SK-MEL-5 (cell line): Measurements from ENCODE around the gene CXXC1. TPM values are rescaled to one million over a fixed set of nuclear protein-coding genes. Genes with fewer than 3 reads are reported as not detected.
A peak's percentile ranks its signal among the peaks of the same experiment; 100 is the strongest.

ENCODE experiments used
- DNase-seq: peaks from one replicate; pipeline ENCODE4 v3.0.0-alpha.2; 2016; ENCODE audit warnings: low read depth, low spot score
- in situ Hi-C: cut with HindIII; loops from 2 replicates; pipeline ENCODE4 v1.10.0; 2016; ENCODE audit warnings: low sequenced_read_pairs, high pct_unique_total_duplicates, low pct_unique_long_range_greater_than_20kb
- total RNA-seq: library from RNA; depleted of rRNA; stranded (reverse); fragments of >200 nt; shearing (Covaris generic); gene quantifications from 2 replicates; pipeline ENCODE4 v1.2.3, GENCODE V29; 2014

CXXC1 gene
- total RNA-seq, 1 experiment from 2014 or later: 19.4 TPM

DNA sequence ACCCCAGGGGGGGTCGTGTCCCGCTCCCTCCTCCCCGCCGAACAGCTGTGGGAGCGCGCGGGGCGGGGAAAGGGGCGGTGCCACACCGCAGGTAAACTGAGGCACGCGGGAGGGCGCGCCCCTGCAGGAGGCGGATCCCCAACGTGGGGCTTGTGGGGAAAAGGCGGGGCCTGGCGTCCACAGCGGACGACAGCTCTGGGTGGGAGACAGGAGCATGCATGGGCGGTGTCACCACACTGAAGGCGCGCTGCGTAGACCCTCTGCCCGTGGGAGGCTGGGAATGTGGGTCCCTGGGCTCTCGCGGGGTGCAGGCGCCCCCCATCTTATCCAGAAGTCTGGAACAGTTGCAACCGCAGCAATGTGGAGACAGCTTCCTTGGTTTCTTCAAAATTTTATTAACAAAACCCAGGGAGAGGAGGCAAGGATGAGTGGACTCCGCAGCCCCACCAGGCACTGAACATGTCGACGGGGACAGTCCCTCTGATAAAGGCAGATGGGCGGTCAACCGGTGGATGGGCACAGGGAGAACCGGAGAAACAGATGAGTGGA lies 5.4 kb downstream of the CXXC1 start:
- no peak for DNase-seq
- in situ Hi-C loops: no loop called here

DNA sequence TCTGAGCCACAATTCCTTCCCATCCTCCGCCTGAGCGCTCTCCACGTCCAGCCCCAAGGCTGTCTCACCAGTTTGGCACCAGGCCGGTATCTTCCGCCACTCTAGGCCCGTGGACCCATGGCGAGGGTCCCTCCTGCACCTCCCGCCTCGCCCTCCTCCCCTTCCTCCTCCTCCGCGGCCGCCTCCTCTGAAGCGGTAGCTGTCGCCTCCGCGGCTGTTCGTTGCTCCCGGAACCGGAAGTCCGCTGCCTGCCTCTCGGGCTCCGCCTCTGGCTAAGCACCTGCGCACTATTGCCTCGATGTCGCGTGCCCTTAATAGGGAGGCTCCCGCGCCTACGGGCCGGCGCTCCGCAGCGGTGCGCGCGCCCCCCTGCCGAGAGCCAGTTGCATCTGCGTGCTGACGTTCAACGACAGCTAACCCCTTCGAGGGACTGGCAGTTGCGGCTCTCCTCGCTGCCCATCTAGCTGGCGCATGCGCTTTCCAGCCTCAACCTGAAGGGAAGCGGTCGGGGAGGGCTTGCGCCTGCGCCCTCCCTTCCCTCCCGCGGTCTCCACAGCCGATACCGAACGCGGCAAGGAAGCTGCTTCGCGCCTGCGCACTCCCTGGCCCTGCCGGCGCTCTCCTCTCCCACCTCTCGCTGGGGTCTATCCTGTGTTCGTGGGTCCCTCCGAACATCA lies 6.1 kb downstream of the CXXC1 start, which contains the start of gene MBD1:
MBD1 (minus strand) TSS at position 229 of the 677 bp plus-strand sequence. CDS start 1,531 bp downstream, outside the sequence.
- in situ Hi-C loops: no loop called here
- peak; percentile 96 for DNase-seq

DNA sequence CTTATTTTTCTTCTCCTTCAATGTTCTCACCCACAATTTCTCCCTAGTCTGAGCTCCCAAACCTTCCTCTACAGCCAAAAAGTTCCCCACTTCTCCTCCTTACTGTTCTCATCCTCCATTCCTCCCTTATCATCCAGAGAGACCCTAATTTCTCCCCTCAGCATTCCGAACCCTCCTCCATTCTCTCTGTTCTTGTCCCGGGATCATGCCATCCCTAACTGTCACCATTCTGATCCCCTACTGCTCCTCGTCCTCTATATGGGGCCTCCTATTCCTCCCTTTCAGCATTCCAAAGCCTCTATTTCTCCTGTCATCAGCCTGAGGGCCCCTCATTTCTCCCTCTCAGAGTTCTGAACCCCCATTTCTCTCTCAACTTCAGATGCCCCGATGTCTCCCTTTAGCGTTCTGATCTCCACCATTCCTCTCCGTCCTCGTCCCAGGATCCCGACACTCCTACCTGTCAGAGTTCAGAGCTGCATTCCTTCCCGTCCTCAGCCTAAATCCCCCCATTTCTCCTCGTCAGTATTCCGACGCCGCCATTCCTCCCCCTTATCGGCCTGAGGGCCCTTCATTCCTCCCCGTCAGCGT lies 6.7 kb downstream of the CXXC1 start:
- no peak for DNase-seq
- in situ Hi-C loops: no loop called here

DNA sequence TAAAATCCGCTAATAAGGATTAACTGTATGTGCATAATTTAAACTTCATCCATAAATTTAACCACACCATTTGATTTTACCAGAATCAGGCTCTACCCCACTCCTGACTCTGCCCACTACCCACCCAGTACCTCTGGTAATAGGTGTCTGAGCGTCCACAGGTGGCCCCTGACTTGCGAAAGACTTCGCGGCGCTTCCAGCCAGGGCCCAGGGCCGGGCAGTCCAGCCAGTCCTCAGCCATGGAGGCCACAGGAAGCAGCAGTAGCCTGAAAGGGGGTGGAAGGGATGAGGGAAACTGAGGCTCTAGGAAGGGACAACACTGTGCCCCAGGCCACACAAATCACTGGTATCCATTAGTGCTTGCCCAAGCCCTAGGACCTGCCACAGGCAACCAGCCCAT lies 7.7 kb downstream of the CXXC1 start:
- in situ Hi-C loops: no loop called here
- no peak for DNase-seq

DNA sequence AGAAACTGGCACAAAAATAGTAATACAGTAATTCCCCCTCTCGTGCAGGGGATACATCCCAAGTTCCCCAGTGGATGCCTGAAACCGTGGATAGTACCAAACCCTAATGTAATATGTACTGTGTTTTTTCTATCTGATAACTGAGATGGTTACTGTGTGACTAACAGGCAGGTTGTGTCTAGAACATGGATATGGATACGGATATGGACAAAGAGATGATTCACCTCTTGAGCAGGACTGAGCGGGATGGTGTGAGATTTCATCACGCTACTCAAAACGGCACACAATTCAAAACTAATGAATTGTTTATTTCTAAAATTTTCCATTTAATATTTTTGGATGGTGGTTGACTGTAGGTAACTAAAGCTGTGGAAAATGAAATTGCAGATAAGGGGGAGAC lies 9.6 kb downstream of the CXXC1 start:
- in situ Hi-C loops: no loop called here

DNA sequence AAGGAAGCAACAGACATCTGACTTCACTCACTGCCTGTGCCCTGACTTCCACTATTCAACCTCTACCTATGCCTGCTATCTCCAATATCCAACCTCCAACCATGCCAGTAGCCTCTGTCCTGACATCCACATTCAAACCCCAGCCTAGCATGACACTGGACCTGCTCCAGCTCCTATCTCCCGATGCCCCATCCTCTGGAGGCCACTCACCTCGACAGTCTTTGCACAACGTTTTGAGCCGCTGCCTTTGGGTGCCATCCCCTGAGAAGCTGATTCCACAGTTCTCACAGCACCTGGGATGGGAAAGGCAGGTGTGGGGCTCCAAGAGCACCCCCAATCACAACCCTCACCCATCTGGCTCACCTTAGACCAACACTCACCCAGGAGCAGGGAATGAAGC lies 11.0 kb downstream of the CXXC1 start:
- DNase-seq: no peak
- in situ Hi-C loops: no loop called here

More for the DNA sequence above, 9.6 kb downstream of the CXXC1 start:
- no peak for DNase-seq

DNA sequence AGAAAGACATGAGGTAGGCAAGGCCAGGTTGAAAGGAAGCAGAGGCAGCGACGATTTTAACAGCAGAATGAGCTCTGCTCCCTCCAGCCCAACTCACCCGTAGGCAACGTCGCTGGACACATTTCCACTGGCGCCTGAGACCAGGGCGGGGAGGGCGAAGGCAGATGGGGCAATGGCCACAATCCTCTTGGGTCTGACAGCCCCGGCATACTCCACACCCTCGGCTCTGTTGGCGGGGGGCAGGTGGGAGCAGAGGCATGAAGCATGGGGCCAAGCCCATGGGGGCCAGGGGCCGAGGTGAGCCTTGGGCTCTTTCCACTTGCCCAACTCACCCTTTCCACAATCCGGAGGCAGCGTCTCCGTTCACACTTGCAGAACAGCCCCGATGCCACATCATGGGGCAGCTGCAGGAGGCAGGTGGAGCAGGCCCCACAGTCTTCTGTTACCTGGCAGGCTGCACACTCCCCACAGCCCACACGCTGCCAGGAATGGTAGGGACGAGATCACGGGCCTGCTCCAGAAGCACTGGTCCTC lies 11.9 kb downstream of the CXXC1 start:
- DNase-seq: no peak
- in situ Hi-C loops: no loop called here

DNA sequence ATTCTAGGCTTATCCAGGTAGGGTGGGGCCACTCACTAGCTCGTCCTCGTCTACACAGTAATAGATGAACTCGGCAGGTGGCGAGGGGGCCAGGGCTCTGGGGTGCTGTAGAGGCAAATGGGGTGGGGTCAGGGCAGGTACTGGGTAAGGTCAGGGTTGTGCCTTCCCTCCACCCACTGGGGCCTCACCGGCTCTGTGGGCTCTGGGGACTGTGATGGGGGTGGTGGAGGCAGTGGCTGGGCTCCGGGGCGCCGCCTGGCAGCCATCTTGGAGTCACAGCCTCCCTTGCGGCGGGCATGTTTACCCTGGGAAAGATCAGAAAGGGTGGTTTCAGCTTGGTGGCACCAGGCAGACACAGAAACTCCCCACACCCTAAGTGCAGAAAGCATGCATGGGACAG lies 12.6 kb downstream of the CXXC1 start:
- in situ Hi-C loops: no loop called here
- no peak for DNase-seq

DNA sequence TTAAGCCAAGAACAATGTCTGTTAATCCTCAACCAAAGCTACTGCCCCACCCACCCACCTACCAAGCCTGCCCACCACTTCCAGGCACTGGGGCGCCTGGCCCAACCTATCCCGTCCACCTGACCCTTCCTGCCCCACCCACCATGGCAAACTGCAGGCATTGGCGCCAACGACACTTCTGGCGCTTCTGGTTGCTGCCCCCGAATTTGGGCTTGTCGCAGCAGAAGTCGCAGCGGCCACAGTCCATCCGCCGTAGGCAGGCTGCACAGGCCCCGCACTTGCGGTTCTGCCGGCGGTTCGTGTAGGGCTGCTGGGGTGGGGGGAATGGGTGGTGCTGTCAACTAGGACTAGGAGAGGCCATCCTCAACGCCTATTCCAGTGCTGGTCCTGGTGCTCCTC lies 13.4 kb downstream of the CXXC1 start:
- DNase-seq: no peak
- in situ Hi-C loops: no loop called here

DNA sequence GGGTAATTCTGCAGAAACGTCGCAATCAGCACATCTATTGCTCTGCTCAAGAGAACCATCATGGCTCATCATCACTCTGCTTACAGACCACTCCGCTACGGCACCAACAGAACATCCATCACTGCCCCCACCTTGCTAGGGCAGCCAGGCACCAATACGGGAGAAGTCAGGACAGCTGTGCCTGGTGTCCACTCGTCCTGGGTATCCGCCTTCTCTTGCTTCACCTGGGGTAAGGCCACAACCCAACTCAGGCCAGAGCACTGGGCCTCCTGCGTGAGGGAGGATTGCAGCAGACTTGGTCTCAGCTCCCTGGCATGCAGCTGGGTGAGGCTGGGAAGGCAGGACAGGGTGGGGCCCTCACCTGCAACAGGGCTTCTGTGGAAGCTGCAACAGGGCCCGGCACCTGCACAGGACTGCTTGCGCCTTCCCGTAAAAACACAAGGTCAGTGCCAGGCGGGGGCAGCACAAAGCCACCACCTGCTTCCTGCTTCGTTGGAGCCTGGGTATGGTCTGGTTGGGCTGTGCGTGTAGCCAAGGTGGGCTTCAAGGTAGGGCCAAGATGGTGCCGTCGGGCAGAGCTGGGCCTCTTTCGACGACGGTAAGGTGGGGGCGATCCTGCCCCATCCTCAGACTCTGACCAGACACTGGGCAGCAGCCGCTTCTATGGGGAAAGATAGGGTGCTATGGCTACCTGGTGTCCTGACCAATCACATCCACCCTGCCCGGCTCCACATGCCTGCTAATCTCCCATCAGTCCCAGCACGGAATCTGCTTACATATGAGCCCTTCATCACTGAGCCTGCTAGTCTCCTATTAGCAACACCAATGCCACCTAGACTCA lies 14.1 kb downstream of the CXXC1 start:
- in situ Hi-C loops: no loop called here
- DNase-seq: no peak

DNA sequence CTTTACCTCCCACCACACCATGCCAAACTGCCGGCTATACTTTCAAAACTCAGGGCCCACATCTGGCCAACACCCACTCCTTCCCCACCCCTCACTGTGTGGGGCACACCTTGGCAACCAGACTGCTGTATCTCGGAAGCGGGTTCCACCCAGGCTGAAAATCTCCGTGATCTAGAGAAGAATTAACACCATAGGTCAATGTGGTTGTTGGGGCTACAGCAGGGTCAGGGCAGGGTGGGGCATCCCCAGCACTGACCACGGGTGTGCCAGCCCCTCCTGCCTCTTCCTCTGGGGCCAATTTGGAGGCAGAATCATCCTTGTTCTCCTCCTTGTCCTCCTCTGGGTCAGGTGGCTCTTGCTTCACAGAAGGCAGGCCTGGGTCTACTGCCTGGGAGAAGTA lies 14.9 kb downstream of the CXXC1 start:
- in situ Hi-C loops: no loop called here
- DNase-seq: no peak

DNA sequence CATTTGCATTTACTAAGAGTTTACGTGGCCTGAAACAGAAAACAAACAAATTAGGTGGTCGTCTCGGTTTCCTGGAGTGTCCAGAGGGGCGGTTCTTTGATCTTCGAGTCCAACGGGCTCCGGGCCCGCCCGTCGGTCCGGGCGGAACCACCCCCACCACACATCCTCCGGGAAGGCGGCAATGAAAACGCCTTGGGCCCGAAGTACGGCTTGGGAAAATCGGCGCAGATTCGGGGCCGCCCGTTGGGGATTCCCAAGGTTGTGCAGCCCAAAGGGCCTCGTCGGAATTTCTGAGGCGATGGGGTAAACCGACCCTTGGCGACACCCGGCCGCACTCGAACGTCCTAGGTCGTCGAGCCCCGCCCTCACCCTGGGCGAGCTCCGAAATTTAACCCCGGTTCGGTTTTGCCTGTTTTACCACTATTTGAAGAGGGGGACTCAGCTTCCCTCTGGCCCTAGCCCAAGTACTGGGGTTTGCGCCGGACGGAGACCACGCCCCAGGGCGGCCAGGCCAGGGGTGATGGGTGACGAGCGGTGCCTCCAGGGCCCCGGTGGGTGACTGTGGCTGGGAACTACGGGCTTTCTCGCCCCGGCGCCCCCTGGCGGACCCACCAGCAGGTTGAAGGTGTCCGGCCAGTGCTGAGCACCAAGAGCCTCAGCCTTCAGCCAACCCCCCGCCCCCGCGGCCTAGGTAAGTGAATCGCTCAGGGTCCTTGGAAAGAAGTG lies 19.3 kb downstream of the CXXC1 start:
- DNase-seq: peak; percentile 35
- in situ Hi-C loops: no loop called here

DNA sequence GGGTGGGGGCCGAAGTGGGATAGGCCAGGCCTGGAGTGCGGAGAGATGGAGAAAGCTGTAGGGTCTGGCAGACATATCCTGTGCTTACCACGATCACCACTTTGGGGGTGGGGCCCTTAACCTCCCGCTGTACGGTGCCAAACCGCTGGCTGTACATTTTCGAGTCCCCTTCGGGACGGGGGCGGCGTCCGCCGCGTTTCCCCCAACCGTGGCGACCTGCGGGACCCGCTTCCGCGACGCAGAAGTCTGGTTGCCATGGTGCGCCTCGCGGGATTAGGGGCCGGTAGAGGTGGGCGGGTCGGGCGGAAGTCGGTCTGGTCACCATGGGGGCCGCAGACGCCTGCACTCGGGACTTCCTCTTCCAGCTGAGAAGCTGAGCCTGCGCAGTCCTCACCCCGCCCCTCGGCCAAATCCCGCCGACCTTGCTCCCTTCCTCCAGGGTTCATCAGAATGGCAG lies 21.2 kb downstream of the CXXC1 start, which contains the start of gene CFAP53:
CFAP53 (minus strand) TSS at position 248 of the 457 bp plus-strand sequence; CDS start at position 157, 91 bp downstream.
- DNase-seq: peak; percentile 75
- in situ Hi-C loops: no loop called here

DNA sequence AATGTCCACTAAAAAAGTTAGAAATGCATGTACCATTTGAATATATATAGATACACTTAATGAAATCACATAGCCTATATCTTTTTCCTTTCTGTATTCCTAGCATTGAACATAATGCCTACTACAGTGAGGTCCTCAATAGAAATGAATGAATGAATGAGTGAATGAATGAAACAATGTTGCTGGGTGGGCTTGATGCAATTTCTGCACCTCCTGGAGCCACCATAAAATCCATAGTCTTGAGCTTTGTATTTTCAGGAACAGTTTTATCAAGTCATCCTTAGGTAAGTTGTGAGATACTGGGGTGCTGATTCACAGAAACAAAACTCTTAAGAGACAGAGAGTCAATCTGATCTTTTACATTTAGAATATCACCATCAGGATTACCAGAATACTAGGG lies 24.5 kb downstream of the CXXC1 start:
- no peak for DNase-seq
- in situ Hi-C loops: no loop called here

DNA sequence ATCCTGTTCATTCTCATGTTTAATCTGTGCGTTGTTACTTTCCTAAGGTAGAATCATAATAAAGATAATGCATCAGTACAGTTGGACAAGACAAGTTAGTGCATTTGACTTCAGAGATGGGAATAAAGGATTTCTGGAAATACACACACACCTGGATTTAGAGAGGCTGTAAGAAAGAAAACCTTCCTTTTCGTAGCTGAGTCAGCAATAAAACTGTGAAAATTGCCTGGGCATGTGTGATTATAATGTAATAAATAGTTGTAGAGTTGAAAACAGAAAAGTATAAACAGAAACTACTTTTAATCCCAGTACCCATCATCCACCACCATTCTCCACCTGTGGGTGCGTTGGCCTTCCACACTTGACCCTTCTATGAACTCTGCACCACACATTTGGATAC lies 36.6 kb downstream of the CXXC1 start:
- in situ Hi-C loops: no loop called here
- no peak for DNase-seq

DNA sequence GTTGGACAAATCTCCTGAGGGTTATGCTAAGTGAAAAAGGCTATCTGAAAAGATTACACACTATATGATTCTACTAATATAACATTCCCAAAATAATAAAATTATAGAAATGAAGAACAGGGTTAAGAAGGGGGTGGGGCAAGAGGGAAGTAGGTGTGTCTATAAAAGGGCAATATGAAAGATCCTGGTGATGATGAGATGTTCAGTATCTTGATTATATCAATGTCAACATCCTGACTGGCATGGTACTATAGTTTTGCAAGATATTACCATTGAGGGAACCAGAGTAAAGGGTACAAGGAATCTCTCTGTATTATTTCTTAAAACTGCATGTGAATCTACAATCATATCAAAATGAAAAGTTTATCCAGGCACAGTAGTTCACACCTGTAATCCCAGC lies 37.9 kb downstream of the CXXC1 start:
- no peak for DNase-seq
- in situ Hi-C loops: no loop called here

DNA sequence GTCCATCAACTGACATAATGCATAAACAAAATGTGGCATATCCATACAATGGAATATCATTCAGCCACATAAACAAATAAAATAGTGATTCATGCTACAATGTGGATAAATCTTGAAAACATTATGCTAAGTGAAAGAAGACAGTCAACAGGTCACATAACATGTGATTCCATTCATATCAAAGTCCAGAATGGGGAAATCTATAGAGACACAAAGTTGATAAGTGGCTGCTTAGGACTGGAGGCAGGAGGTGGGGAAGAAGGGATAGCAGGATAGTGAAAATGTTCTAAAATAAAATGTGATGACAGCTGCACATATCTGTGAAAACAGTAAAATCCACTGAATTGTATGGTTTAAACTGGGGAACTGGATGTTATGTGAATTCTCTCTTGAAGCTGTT lies 39.9 kb downstream of the CXXC1 start:
- no peak for DNase-seq
- in situ Hi-C loops: no loop called here
